Mesothelial cell of epicardium (in vitro differentiated cells): ENCODE data around the gene EIF4EBP3. TPM values are rescaled to one million over a fixed set of nuclear protein-coding genes. Genes with fewer than 3 reads are reported as not detected.

Experiments
- DNase-seq, 2 experiments: peaks; one replicate each; pipeline ENCODE4 v3.0.0; 2021; ENCODE audit warnings: low spot score in 2 of 2; ENCODE audit not compliant: unreplicated experiment in 2 of 2
- H3K27ac Mint-ChIP-seq: 2 replicates; pipeline ENCODE4 v1.8.0; 2021; ENCODE audit warnings: mixed read lengths
- H3K27me3 Mint-ChIP-seq: 2 replicates; pipeline ENCODE4 v1.8.0; 2021; ENCODE audit warnings: low read depth, mixed read lengths
- H3K36me3 Mint-ChIP-seq: 2 replicates; pipeline ENCODE4 v1.8.0; 2021; ENCODE audit warnings: mixed read lengths
- H3K4me1 Mint-ChIP-seq: 2 replicates; pipeline ENCODE4 v1.8.0; 2021; ENCODE audit warnings: mixed read lengths
- H3K4me3 Mint-ChIP-seq: 2 replicates; pipeline ENCODE4 v1.8.0; 2021; ENCODE audit warnings: mild to moderate bottlenecking, moderate library complexity, mixed read lengths
- H3K9me3 Mint-ChIP-seq: 2 replicates; pipeline ENCODE4 v1.8.0; 2021; ENCODE audit warnings: mixed read lengths
- total RNA-seq: library from RNA; stranded (reverse); gene quantifications from 3 replicates; pipeline ENCODE4 v1.2.1, GENCODE V29; 2021
- TF ChIP-seq, protein P1 (sequence below): fragments of 200-600 bp; sonication (generic); IDR thresholded peaks from one replicate; pipeline ENCODE4 v1.5.0; 2021; ENCODE audit warnings: antibody characterized with exemption; ENCODE audit not compliant: unreplicated experiment

EIF4EBP3 gene
- total RNA-seq, 1 donor from 2014 or later = 7.6 TPM

- Mint-ChIP-seq H3K9me3 (no peaks in the 10 kb centered on the region), H3K4me1 (peaks cover 25% of the 10 kb centered on the region), H3K27me3 (no peaks in the 10 kb centered on the region), H3K27ac (no peak overlapping the region), H3K4me3 (no peak overlapping the region), H3K36me3 (peaks cover 11% of the 10 kb centered on the region)
- TF ChIP-seq, protein P1, sequence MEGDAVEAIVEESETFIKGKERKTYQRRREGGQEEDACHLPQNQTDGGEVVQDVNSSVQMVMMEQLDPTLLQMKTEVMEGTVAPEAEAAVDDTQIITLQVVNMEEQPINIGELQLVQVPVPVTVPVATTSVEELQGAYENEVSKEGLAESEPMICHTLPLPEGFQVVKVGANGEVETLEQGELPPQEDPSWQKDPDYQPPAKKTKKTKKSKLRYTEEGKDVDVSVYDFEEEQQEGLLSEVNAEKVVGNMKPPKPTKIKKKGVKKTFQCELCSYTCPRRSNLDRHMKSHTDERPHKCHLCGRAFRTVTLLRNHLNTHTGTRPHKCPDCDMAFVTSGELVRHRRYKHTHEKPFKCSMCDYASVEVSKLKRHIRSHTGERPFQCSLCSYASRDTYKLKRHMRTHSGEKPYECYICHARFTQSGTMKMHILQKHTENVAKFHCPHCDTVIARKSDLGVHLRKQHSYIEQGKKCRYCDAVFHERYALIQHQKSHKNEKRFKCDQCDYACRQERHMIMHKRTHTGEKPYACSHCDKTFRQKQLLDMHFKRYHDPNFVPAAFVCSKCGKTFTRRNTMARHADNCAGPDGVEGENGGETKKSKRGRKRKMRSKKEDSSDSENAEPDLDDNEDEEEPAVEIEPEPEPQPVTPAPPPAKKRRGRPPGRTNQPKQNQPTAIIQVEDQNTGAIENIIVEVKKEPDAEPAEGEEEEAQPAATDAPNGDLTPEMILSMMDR = no peak
- DNase-seq = no peak
Measured at GRCh38 chr5:140550147-140551079, 3.0 kb downstream of the EIF4EBP3 start.

DNA sequence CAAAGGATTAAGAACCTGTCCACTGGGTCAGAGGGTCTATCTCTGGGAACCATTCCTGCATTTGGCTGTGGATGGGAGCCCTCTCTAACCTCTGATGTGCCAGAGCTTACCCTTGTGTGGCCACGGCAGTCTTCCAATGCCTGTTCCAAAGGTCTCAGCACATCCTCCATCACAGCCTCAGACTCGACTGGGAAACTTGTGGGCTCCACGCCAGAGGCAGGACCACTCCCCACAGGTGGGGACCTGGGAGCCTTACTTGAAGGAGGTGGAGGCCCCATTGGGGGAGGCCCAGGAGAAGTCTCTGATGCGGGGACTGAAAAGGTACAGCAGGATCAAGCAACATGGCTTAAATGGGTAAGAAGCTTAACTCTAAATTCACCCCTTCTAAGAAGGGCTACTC is 4.4 kb downstream of the EIF4EBP3 start:
- H3K36me3 Mint-ChIP-seq = peaks cover 11% of the 10 kb centered on the region
- TF ChIP-seq, protein P1 = no peak
- no peak overlapping the region for H3K27ac Mint-ChIP-seq
- no peaks in the 10 kb centered on the region for H3K9me3 Mint-ChIP-seq
- H3K4me1 Mint-ChIP-seq = peaks cover 32% of the 10 kb centered on the region
- H3K4me3 Mint-ChIP-seq = no peak overlapping the region
- H3K27me3 Mint-ChIP-seq = no peaks in the 10 kb centered on the region
- DNase-seq = no peak

GRCh38 chr5:140553657-140554056 is 6.2 kb downstream of the EIF4EBP3 start:
- Mint-ChIP-seq H3K4me1 (peaks cover 32% of the 10 kb centered on the region), H3K27me3 (no peaks in the 10 kb centered on the region), H3K36me3 (peaks cover 11% of the 10 kb centered on the region), H3K27ac (peak overlapping the region; percentile 13), H3K9me3 (no peaks in the 10 kb centered on the region), H3K4me3 (no peak overlapping the region)
- DNase-seq = no peak
- TF ChIP-seq, protein P1 = no peak

DNA sequence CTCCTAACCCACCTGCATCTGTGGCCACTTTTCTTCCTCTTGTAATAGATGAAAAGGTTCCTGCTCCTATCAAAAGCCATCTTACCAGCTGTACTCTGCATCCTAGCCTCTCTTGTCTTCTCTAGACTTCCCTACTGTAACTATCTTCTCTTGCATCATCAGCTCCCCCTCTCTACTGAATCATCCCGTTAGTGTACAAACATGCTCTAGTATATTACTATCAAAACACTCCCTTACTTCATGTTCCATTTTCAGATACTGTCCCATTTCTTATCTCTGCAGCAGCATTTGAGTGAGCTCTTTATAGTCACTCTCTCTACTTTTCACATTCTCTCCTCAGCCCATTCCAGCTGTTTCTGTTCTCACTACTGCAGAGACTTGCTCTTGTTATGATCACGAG is 7.0 kb downstream of the EIF4EBP3 start:
- Mint-ChIP-seq H3K4me3 (no peak overlapping the region), H3K4me1 (peaks cover 25% of the 10 kb centered on the region), H3K27me3 (no peaks in the 10 kb centered on the region), H3K36me3 (peaks cover 13% of the 10 kb centered on the region), H3K9me3 (no peaks in the 10 kb centered on the region), H3K27ac (no peak overlapping the region)
- no peak for DNase-seq
- TF ChIP-seq, protein P1 = no peak

DNA sequence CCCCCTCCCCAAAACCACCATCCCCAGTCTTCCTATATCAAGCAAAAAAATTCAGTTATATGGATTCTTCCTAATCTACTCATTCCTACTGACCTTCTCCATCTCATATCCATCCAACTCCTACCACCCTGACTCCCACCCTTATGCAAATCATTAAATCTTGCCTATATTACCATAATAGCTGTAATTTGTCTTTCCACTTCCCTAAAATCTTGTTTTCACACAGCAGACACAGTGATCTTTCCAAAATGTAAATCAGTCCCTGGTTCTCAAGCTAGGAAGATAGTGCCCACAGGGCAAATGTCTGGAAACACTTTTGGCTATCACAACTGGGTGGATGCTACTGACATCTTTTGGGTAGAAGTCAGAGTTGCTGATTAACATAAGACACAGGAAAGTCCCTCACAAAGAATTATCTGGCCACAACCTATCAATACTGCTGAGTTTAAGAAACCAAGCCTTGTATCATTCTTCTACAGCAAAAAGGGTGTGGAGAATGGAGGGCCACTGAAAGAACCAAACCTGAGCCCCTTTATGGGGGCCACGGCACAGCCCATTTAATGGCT is 8.4 kb downstream of the EIF4EBP3 start:
- Mint-ChIP-seq H3K27me3 (no peaks in the 10 kb centered on the region), H3K4me3 (peak overlapping the region; percentile 88), H3K36me3 (peaks cover 6% of the 10 kb centered on the region), H3K27ac (peak overlapping the region; percentile 50), H3K9me3 (no peaks in the 10 kb centered on the region), H3K4me1 (peaks cover 23% of the 10 kb centered on the region)
- no peak for DNase-seq
- TF ChIP-seq, protein P1 = no peak
